RWPE2 (cell line): Measurements from ENCODE around the gene FBXO3.

ENCODE experiments used
- ATAC-seq: fragments of 200-7000 bp; cut with Tn5 transposase; 3 replicates; pipeline ENCODE4 v1.9.1; 2021; ENCODE audit warnings: low read depth
- DNase-seq: peaks from one replicate; pipeline ENCODE4 v3.0.0-alpha.2; 2020; ENCODE audit warnings: low spot score
- H3K27ac ChIP-seq: fragments of 450-650 bp; 2 replicates; pipeline ENCODE4 v1.5.1; 2017; ENCODE audit warnings: mild to moderate bottlenecking; ENCODE audit not compliant: poor library complexity, severe bottlenecking
- H3K27me3 ChIP-seq: fragments of 250-450 bp; sonication (Bioruptor Pico); 2 replicates; pipeline ENCODE4 v1.5.1; 2021; ENCODE audit warnings: mild to moderate bottlenecking, moderate library complexity; ENCODE audit not compliant: insufficient read depth, poor library complexity, severe bottlenecking
- H3K36me3 ChIP-seq: fragments of 250-450 bp; sonication (Bioruptor Pico); 2 replicates; pipeline ENCODE4 v1.5.1; 2020; ENCODE audit warnings: low read depth, mild to moderate bottlenecking, moderate library complexity
- H3K4me1 ChIP-seq: fragments of 250-450 bp; sonication (Bioruptor Pico); 2 replicates; pipeline ENCODE4 v1.5.1; 2021; ENCODE audit warnings: mild to moderate bottlenecking, moderate library complexity; ENCODE audit not compliant: insufficient read depth, poor library complexity, severe bottlenecking
- H3K4me3 ChIP-seq: fragments of 250-450 bp; sonication (Bioruptor Pico); 2 replicates; pipeline ENCODE4 v1.5.1; 2021; ENCODE audit warnings: mild to moderate bottlenecking, moderate library complexity; ENCODE audit not compliant: severe bottlenecking
- H3K9me3 ChIP-seq: fragments of 250-450 bp; sonication (Bioruptor Pico); 2 replicates; pipeline ENCODE4 v1.5.1; 2021; ENCODE audit warnings: mild to moderate bottlenecking, moderate library complexity; ENCODE audit not compliant: severe bottlenecking
- CTCF ChIP-seq: fragments of 450-650 bp; IDR thresholded peaks from one replicate; pipeline ENCODE4 v1.5.1; 2017; ENCODE audit warnings: mild to moderate bottlenecking, moderate library complexity; ENCODE audit not compliant: poor library complexity, severe bottlenecking

Gene FBXO3

GRCh38 chr11:33691066-33691864, 83.1 kb downstream of the FBXO3 start:
- H3K4me1 ChIP-seq: peaks cover 60% of the 10 kb centered on the region
- H3K36me3 ChIP-seq: no peaks in the 10 kb centered on the region
- no peaks in the 10 kb centered on the region for H3K27me3 ChIP-seq
- H3K9me3 ChIP-seq: no peaks in the 10 kb centered on the region
- no peak for TF ChIP-seq CTCF
- no peak overlapping the region for H3K4me3 ChIP-seq
- peak overlapping the region; percentile 100 for H3K27ac ChIP-seq
- no peak for DNase-seq
- no peak for ATAC-seq
